GM12878 (cell line): ENCODE measurements around the gene TARDBP. TPM values are rescaled to one million over a fixed set of nuclear protein-coding genes. Genes with fewer than 3 reads are reported as not detected.

Experiments used
- ATAC-seq: fragments of 200-7000 bp; cut with Tn5 transposase; 3 replicates; pipeline ENCODE4 v1.9.1; 2020; ENCODE audit warnings: mild to moderate bottlenecking, moderate library complexity
- BruUV-seq: library from RNA; stranded (reverse); fragments of 400-500 nt; replicated peaks from 2 replicates; lab custom pipeline; 2021; lab: Mats Ljungman, UMichigan
- CTCF ChIA-PET: fragments of 300-600 bp; sonication (Branson Sonifier 250); formaldehyde crosslinking; extraction: SDS; loops from one replicate; lab custom pipeline; 2021; ENCODE audit warnings: inconsistent platforms; lab: Yijun Ruan, JAX
- POLR2A ChIA-PET: fragments of 350-600 bp; formaldehyde crosslinking; extraction: SDS; loops from one replicate; lab custom pipeline; 2021; ENCODE audit warnings: inconsistent platforms; lab: Charles Lee
- RAD21 ChIA-PET: fragments of 300-600 bp; sonication (Branson Sonifier 250); formaldehyde crosslinking; loops from one replicate; lab custom pipeline; 2023; ENCODE audit warnings: antibody characterized with exemption; ENCODE audit not compliant: unreplicated experiment; lab: Charles Lee
- SMC1A ChIA-PET: fragments of 300-600 bp; sonication (Branson Sonifier 250); formaldehyde crosslinking; loops from one replicate; lab custom pipeline; 2023; ENCODE audit not compliant: unreplicated experiment, uncharacterized antibody; lab: Charles Lee
- DNase-seq: peaks from one replicate; pipeline ENCODE4 v3.0.0-alpha.2; 2011; ENCODE audit warnings: low read depth, low spot score
- FAIRE-seq: peaks from 3 replicates; lab custom pipeline; 2011; peaks lifted over from hg19 to GRCh38; lab: Jason Lieb, UNC
- H2AFZ ChIP-seq: 2 replicates; pipeline ENCODE4 v1.6.0; 2011; ENCODE audit warnings: low read depth, low read length, control low read depth; ENCODE audit not compliant: control insufficient read depth
- H3K27ac ChIP-seq: 2 replicates; pipeline ENCODE4 v1.5.1; 2011; ENCODE audit warnings: control low read depth; ENCODE audit not compliant: control insufficient read depth, insufficient read depth
- H3K27me3 ChIP-seq, 2 experiments: replicated peaks in 1 of 2; 2 replicates each; pipeline versions ENCODE4 v1.6.0 to v1.6.1; 2011; ENCODE audit warnings: low read length in 1 of 2; ENCODE audit not compliant: control insufficient read depth in 2 of 2, insufficient read depth in 2 of 2
- H3K36me3 ChIP-seq, 2 experiments: 2 replicates each; pipeline ENCODE4 v1.5.1; 2011; ENCODE audit warnings: low read length in 1 of 2; ENCODE audit not compliant: control insufficient read depth in 2 of 2, insufficient read depth in 2 of 2
- H3K4me1 ChIP-seq: 2 replicates; pipeline ENCODE4 v1.6.1; 2011; ENCODE audit warnings: mild to moderate bottlenecking, low read length, moderate library complexity, mixed read lengths; ENCODE audit not compliant: control insufficient read depth, insufficient read depth
- H3K4me2 ChIP-seq: 2 replicates; pipeline ENCODE4 v1.6.0; 2011; ENCODE audit warnings: control low read depth; ENCODE audit not compliant: control insufficient read depth, insufficient read depth
- H3K4me3 ChIP-seq: fragments of 200-600 bp; sonication (generic); 2 replicates; pipeline ENCODE4 v1.5.1; 2016
- H3K79me2 ChIP-seq: 2 replicates; pipeline ENCODE4 v1.6.0; 2011; ENCODE audit warnings: low read length; ENCODE audit not compliant: control insufficient read depth, insufficient read depth
- H3K9ac ChIP-seq: 2 replicates; pipeline ENCODE4 v1.8.0; 2011; ENCODE audit warnings: low read length, control low read depth, mixed read lengths; ENCODE audit not compliant: control insufficient read depth, insufficient read depth
- H3K9me3 ChIP-seq: replicated peaks from 3 replicates; pipeline ENCODE4 v1.5.1; 2011; ENCODE audit warnings: mild to moderate bottlenecking, low read length; ENCODE audit not compliant: control insufficient read depth, insufficient read depth
- H4K20me1 ChIP-seq: 2 replicates; pipeline ENCODE4 v1.6.0; 2011; ENCODE audit not compliant: control insufficient read depth, insufficient read depth
- ATF2 ChIP-seq: IDR thresholded peaks from 2 replicates; pipeline ENCODE4 v1.6.1; 2012; ENCODE audit warnings: low read length, inconsistent platforms
- BHLHE40 ChIP-seq, 2 experiments: fragments of 450-650 bp in 1 of 2; IDR thresholded peaks; 2 replicates each; pipeline ENCODE4 v1.6.1; 2011 to 2017; ENCODE audit warnings: low read depth in 2 of 2, borderline replicate concordance in 1 of 2, improper control_type of control experiment in 1 of 2, low read length in 1 of 2, mild to moderate bottlenecking in 1 of 2
- BMI1 ChIP-seq: fragments of 450-650 bp; IDR thresholded peaks from 2 replicates; pipeline ENCODE4 v1.6.1; 2016; ENCODE audit warnings: mild to moderate bottlenecking, moderate library complexity, borderline replicate concordance
- CBFB ChIP-seq: IDR thresholded peaks from 2 replicates; pipeline ENCODE4 v1.6.1; 2016; ENCODE audit warnings: antibody characterized with exemption, low read depth
- CEBPB ChIP-seq, 2 experiments: fragments of 150-350 bp in 1 of 2; IDR thresholded peaks; 2 replicates each; pipeline ENCODE4 v1.6.1; 2012 to 2014; ENCODE audit warnings: low read depth in 2 of 2, low read length in 2 of 2, borderline replicate concordance in 1 of 2, inconsistent platforms in 1 of 2
- CEBPZ ChIP-seq: fragments of 150-350 bp; IDR thresholded peaks from 2 replicates; pipeline ENCODE4 v1.6.1; 2016; ENCODE audit warnings: low read depth, low read length
- CHD1 ChIP-seq: IDR thresholded peaks from 2 replicates; pipeline ENCODE4 v1.6.1; 2012; ENCODE audit warnings: low read depth, low read length, improper control_type of control experiment
- CREB1 ChIP-seq: IDR thresholded peaks from 2 replicates; pipeline ENCODE4 v1.6.1; 2012; ENCODE audit warnings: low read depth, mild to moderate bottlenecking, inconsistent platforms
- CREM ChIP-seq: IDR thresholded peaks from 2 replicates; pipeline ENCODE4 v1.6.1; 2014; ENCODE audit warnings: antibody characterized with exemption, low read depth
- EZH2 ChIP-seq: IDR thresholded peaks from 2 replicates; pipeline ENCODE4 v1.6.1; 2012; ENCODE audit warnings: low read depth, mild to moderate bottlenecking, control low read depth, inconsistent platforms, low read length, borderline replicate concordance; ENCODE audit not compliant: control insufficient read depth
- GATAD2B ChIP-seq: fragments of 450-650 bp; conservative IDR thresholded peaks from 2 replicates; pipeline ENCODE4 v1.6.1; 2017; ENCODE audit warnings: low read depth, mild to moderate bottlenecking, moderate library complexity
- LARP7 ChIP-seq: fragments of 450-650 bp; IDR thresholded peaks from 2 replicates; pipeline ENCODE4 v1.6.1; 2017; ENCODE audit warnings: mild to moderate bottlenecking
- PBX3 ChIP-seq: IDR thresholded peaks from 2 replicates; pipeline ENCODE4 v1.6.1; 2011; ENCODE audit warnings: mild to moderate bottlenecking, low read depth, low read length, moderate library complexity; ENCODE audit not compliant: insufficient replicate concordance
- POU2F2 ChIP-seq: IDR thresholded peaks from 3 replicates; pipeline ENCODE4 v1.6.1; 2011; ENCODE audit warnings: low read depth, mild to moderate bottlenecking, low read length, borderline replicate concordance
- RBBP5 ChIP-seq: fragments of 200-600 bp; sonication (generic); conservative IDR thresholded peaks from 2 replicates; pipeline ENCODE4 v1.6.1; 2016
- TCF7 ChIP-seq: IDR thresholded peaks from 2 replicates; pipeline ENCODE4 v1.6.1; 2014; ENCODE audit warnings: antibody characterized with exemption, borderline replicate concordance
- WGBS: methylation state at CpG from one replicate; pipeline ENCODE4 v1.1.6; 2016; ENCODE audit warnings: low lambda C conversion rate; ENCODE audit not compliant: insufficient replicate concordance, insufficient coverage; ENCODE audit errors: missing lambda C conversion rate; 5-methylcytosine and 5-hydroxymethylcytosine counted together
- in situ Hi-C: fragments of 300-500 bp; cut with MboI; formaldehyde crosslinking; loops from 9 replicates; pipeline ENCODE4 v1.14.3; 2018; ENCODE audit warnings: mixed read lengths
- intact Hi-C: fragments of 100-400 bp; cut with micrococcal nuclease; formaldehyde crosslinking; loops from one replicate; pipeline ENCODE4 v1.14.2; 2022; ENCODE audit not compliant: unreplicated experiment
- polyA plus RNA-seq, 11 experiments: library from polyadenylated mRNA; depleted of rRNA in 4 of 11; unstranded in 6 of 11; stranded (reverse) in 5 of 11; fragments of >200 nt; fragmentation: Nextera tagmentation in 4 of 11; fragmentation: Illumina TruSeq in 1 of 11; extraction: Ambion mirVana in 4 of 11; extraction: Trizol in 1 of 11; gene quantifications; 1 replicate in 1 of 11; 2 replicates in 10 of 11; pipeline versions ENCODE4 v1.2.1 to v1.2.3, GENCODE V29; 2011 to 2016; ENCODE audit warnings: inconsistent platforms in 2 of 11, missing spikeins in 2 of 11, low read depth in 1 of 11
- total RNA-seq, 4 experiments: library from RNA; depleted of rRNA in 3 of 4; stranded (reverse); fragments of >200 nt in 3 of 4; fragmentation: Illumina TruSeq in 1 of 4; extraction: Trizol in 1 of 4; gene quantifications; 2 replicates each; pipeline versions ENCODE4 v1.2.1 to v1.2.3, GENCODE V29; 2013 to 2021
- TF ChIP-seq, protein P1 (sequence below): IDR thresholded peaks from 2 replicates; pipeline ENCODE4 v1.6.1; 2011; ENCODE audit warnings: low read depth, mild to moderate bottlenecking, low read length, moderate library complexity, borderline replicate concordance; ENCODE audit errors: extremely low read depth

The TARDBP gene
- total and polyA plus RNA-seq, 10 of the 15 experiments (the other 5 are each of a cell fraction or from before 2014, with no cell fraction given), result 55.6 to 318 (median 192) TPM

- no peak for TF ChIP-seq LARP7
- TF ChIP-seq, protein P1, sequence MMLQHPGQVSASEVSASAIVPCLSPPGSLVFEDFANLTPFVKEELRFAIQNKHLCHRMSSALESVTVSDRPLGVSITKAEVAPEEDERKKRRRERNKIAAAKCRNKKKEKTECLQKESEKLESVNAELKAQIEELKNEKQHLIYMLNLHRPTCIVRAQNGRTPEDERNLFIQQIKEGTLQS, result no peak
- TF ChIP-seq PBX3, result no peak
- TF ChIP-seq CREB1, result no peak
- TF ChIP-seq GATAD2B, result no peak
- TF ChIP-seq CEBPZ, result no peak
- no peak for TF ChIP-seq BMI1
Measured at GRCh38 chr1:11025618-11026017, 13.2 kb downstream of the TARDBP start (continued).

DNA sequence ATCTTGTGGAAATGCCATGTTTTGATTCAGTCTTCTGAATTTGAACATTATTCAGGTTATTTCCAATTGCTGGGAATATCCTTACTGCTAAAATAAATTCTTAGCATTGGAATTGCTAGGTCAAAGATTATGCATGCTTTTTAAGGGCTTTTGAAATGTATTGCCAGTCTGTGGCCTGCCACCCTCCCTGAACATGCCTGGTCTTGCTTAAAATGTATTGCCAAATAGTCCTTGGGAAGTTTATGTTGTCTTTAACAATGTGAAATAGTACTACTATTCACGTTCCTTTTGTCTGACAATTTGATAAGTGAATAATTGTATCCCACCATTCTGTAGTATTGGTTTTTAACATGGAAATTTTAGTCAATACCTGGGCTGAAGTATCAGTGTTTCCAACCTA is 13.6 kb downstream of the TARDBP start:
- Histone ChIP-seq H3K9me3 (no peaks in the 10 kb centered on the region), H3K79me2 (no peaks in the 10 kb centered on the region; the same call in 1 of the 2 replicates), H3K4me1 (no peaks in the 10 kb centered on the region), H3K9ac (no peak overlapping the region), H3K27ac (no peak overlapping the region), H3K36me3 (peaks cover 6 to 45% of the 10 kb centered on the region in 2 experiments), H3K27me3 (no peaks in the 10 kb centered on the region), H3K4me2 (no peak overlapping the region), H3K4me3 (no peak overlapping the region), H4K20me1 (peaks cover 2% of the 10 kb centered on the region; the same call in 1 of the 2 replicates), H2AFZ (no peak overlapping the region)
- BruUV-seq, result no TSS peak
- DNase-seq (no peak), ATAC-seq (no peak), FAIRE-seq (no peak)
- intact Hi-C loops, result no loop called here
- ChIA-PET CTCF (interaction anchor here (2.3 kb wide), 1 partner anchor 12 kb away, joined by 11 read pairs; no protein-coding TSS in a partner anchor), SMC1A (no interaction called here), RAD21 (interaction anchor here (0.6 kb wide), 1 partner anchor 555 kb away, joined by 4 read pairs; no protein-coding TSS in a partner anchor), POLR2A (no interaction called here)
- 46% methylated on average over 1 of the region's 1 CpG for WGBS
- in situ Hi-C loops, result no loop called here
- no peak for TF ChIP-seq CHD1
- no peak for TF ChIP-seq BHLHE40 (IDR thresholded peaks at IDR 0.05; ENCODE audit: borderline replicate concordance in 1 of 2, low read depth in 2 of 2, low read length in 1 of 2)
- TF ChIP-seq CEBPB (IDR thresholded peaks at IDR 0.05; ENCODE audit: borderline replicate concordance in 1 of 2, low read depth in 2 of 2, low read length in 2 of 2), result no peak
- no peak for TF ChIP-seq POU2F2
- TF ChIP-seq, protein P1, result no peak
- no peak for TF ChIP-seq TCF7
- no peak for TF ChIP-seq CREM
- no peak for TF ChIP-seq ATF2
- TF ChIP-seq EZH2, result no peak
- TF ChIP-seq CBFB, result no peak
- TF ChIP-seq RBBP5, result no peak
